SH-SY5Y (cell line): ENCODE data around the gene ENDOV.

Experiments used
- GATA2 ChIP-seq: IDR thresholded peaks from 2 replicates; pipeline ENCODE4 v1.6.1; 2011; ENCODE audit warnings: mild to moderate bottlenecking, low read depth, low read length
- GATA3 ChIP-seq: IDR thresholded peaks from 2 replicates; pipeline ENCODE4 v1.6.1; 2011; ENCODE audit warnings: low read depth, mild to moderate bottlenecking, low read length, moderate library complexity

GRCh38 chr17:80458016-80458415 lies 43.0 kb downstream of the ENDOV start:
- TF ChIP-seq GATA2: no peak
- TF ChIP-seq GATA3: no peak
